HG03097 (cell line): ENCODE results near the gene MAMDC4.
"Not testable (repeated sequence)": the region's sequence is repeated elsewhere in the genome, so short reads cannot be mapped to it uniquely, and the experiment has no call there.

Experiments
- ATAC-seq: cut with Tn5 transposase; IDR thresholded peaks from one replicate; pipeline ENCODE4 v1.9.1; 2021; ENCODE audit not compliant: unreplicated experiment, low FRiP score

MAMDC4 gene

GRCh38 chr9:136860529-136860928, 8.4 kb downstream of the MAMDC4 start:
- no peak for ATAC-seq

- no peak for ATAC-seq
Measured at GRCh38 chr9:136860933-136861873, 9.1 kb downstream of the MAMDC4 start.

- ATAC-seq, result no peak
Measured at GRCh38 chr9:136861874-136862457, 9.8 kb downstream of the MAMDC4 start.

- no peak for ATAC-seq
Measured at GRCh38 chr9:136862849-136863622, 10.9 kb downstream of the MAMDC4 start.

DNA sequence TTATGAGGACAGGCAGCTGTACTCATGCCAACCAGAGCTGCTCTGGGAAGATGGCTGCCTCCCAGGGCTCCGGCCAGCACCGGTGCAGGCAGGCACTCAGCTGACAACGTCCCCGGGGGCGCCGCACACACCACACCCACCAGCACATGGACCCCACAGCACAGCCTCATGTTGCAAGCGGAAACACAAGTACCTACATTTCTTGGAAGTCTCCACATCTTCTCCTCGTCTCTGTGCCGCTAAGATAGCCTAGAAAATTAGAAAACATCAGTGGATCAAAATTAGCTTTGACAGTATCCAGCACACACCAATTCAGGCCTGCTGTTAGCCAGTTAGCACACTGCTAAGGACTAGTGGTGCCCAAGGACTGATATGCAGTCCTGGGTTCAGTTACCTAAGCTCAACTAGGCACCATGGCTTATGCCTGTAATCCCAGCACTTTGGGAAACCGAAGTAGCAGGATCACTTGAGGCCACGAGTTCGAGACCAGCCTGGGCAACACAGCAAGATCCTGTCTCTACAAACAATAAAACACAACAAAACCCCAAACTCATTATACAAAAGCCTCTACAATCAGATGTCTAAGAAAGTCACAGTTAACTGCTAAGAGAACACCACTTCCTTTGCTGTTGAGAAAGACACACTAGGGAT, 11.6 kb downstream of the MAMDC4 start:
- ATAC-seq, result no peak

DNA sequence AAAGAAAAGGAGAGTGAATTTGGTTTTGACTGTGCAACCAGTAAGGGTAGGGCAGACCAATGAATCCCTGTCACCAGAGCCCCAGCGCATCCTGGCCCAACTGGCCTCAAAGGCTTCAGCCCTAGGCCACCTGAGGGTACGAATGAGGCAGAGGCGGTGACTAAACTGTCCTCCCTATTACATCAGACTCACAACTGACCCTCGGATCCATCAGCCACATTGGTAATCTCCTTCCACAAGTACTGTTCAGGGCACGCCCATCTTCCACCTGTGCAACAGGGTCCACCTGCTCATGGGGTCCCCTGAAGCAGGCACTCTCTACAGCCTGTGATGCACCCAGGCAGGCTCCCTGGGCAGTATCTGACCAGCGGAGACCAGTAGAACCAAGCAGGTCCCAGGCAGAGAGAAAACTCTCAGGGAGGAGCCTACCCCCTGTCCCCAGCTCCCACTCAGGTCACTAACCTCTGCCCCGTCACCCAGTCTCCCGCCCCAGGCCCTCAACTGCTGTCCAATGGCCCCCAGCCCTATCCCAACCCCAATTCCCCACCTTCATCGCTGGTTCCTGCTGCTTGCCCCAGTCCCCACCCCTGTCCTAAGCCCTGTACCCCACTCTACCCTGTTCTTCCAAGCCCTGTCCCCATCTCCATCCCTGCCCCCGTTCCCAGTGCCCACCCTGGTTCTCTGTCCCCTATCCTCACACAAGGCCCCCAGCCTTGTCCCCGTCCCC, 13.1 kb downstream of the MAMDC4 start:
- ATAC-seq, result no peak

- no peak for ATAC-seq
Measured at GRCh38 chr9:136865768-136866103, 13.6 kb downstream of the MAMDC4 start.

DNA sequence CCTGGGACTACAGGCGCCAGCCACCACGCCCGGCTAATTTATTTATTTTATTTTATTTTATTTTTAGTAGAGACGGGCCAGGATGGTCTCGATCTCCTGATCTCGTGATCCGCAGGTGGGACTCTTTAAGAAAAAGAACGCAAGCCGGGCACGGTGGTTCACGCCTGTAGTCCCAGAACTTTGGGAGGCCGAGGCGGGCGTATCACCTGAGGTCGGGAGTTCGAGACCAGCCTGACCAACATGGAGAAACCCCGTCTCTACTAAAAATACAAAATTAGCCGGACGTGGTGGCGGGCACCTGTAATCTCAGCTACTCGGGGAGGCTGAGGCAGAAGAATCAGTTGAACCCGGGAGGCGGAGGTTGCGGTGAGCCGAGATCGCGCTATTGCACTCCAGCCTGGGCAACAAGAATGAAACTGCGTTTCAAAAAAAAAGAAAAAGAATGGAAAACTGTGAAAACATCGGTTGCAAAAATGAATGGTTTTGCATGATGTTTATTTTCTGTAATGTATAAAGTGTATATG, 14.8 kb downstream of the MAMDC4 start:
- ATAC-seq, result not testable (repeated sequence)

DNA sequence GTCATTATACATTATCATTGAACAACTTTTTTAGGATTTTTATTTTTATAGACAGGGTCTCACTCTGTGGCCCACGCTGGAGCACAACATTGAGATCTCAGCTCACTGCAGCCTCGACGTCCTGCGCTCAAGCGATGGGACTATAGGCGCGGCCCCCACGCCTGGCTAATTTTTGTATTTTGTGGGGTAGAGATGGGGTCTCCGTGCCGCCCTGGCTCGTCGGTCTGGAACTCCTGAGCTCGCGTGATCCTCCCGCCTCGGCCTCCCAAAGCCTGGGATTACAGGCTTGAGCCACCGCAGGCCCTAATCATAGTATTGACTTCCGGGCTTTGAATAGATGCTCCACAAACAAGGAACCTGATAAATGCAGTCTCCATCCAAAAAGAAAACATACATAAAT, 15.3 kb downstream of the MAMDC4 start:
- no peak for ATAC-seq

- ATAC-seq, result no peak
Measured at GRCh38 chr9:136867917-136868316, 15.8 kb downstream of the MAMDC4 start.

DNA sequence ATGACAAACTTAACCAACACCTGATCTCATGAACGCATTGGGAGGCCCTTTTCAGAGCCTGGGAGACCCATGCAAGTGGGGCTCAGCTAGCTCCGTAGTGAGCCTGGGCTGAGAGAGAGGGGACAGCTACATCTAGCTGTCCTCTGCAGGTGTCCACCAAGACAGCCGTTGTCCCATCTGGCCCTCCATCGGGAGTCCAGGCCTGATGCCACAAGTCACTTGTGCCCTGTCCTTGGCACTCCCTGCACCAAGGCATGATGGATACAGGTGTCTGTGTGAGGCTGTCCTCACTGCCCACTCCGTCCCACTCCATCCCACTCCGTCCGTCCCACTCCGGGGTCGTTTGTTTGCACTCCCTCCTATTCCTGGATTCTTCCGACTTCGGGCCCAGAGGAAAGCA, 16.5 kb downstream of the MAMDC4 start:
- no peak for ATAC-seq

DNA sequence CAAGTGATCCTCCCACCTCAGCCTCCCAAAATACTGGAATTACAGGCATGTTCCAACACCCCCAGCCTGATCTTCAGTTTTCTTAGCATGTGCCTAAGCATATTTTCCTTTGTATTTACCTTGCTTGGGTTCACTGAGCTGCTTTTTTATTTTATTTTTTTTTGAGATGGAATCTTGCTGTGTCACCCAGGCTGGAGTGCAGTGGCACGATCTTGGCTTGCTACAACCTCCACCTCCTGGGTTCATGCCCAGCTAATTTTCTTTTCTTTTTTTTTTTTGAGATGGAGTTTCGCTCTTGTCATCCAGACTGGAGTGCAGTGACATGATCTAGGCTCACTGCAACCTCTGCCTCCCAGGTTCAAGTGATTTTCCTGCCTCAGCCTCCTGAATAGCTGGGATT, 17.5 kb downstream of the MAMDC4 start:
- ATAC-seq, result not testable (repeated sequence)

- no peak for ATAC-seq
Measured at GRCh38 chr9:136875155-136875554, 23.0 kb downstream of the MAMDC4 start.

DNA sequence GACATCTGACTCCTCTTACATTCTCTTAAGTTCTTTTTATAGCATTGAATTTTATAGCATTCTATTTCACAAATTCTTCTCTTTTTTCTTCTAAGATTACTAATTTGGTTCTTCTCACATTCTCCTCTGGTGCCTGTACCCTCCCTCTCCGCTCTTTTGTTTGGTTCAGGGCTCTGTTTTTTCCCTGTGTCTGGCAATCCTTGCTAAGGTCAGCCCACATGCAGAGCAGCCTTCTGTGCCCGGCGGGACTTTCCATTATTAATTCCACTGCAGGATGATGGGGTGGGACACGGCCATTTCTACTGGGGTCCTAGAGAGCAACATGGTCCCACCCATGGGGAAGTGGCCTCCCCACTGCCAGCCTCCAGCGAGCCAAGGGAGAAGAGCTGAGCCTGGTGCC, 24.3 kb downstream of the MAMDC4 start:
- no peak for ATAC-seq

GRCh38 chr9:136880651-136881050, 28.5 kb downstream of the MAMDC4 start:
- ATAC-seq, result no peak

- ATAC-seq, result no peak
Measured at GRCh38 chr9:136881691-136882108, 29.6 kb downstream of the MAMDC4 start.

- no peak for ATAC-seq
Measured at GRCh38 chr9:136882109-136882946, 30.2 kb downstream of the MAMDC4 start.

GRCh38 chr9:136882947-136883283, 30.8 kb downstream of the MAMDC4 start:
- ATAC-seq, result not testable (repeated sequence)

DNA sequence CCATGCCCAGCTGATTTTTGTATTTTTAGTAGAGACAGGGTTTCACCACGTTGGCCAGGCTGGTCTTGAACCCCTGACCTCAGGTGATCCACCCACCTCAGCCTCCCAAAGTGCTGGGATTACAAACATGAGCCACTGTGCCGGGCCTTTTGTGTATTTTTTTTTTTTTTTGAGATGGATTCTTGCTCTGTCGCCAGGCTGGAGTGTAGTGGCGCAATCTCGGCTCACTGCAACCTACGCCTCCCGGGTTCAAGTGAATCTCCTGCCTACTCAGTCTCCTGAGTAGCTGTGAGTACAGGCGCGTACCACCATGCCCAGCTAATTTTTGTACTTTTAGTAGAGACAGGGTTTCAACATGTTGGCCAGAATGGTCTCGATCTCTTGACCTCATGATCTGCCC, 31.5 kb downstream of the MAMDC4 start:
- ATAC-seq, result not testable (repeated sequence)
